Thymus (tissue), 11 donors: ENCODE results near the gene PLEK2. TPM values are rescaled to one million over a fixed set of nuclear protein-coding genes. Genes with fewer than 3 reads are reported as not detected.

Source experiments
- DNase-seq, 9 donors: peaks; one replicate each; pipeline ENCODE4 v3.0.0-alpha.2; 2013; ENCODE audit warnings: low spot score in 9 of 9, low read depth in 6 of 9, missing footprints in 1 of 9
- H3K27ac ChIP-seq, 2 donors: one replicate each; pipeline ENCODE4 v1.5.1; 2013; ENCODE audit warnings: control low read depth in 1 of 2, low read depth in 1 of 2, low read length in 1 of 2, mild to moderate bottlenecking in 1 of 2, moderate library complexity in 1 of 2
- H3K27me3 ChIP-seq, 2 donors: one replicate each; pipeline ENCODE4 v1.5.1; 2013; ENCODE audit warnings: low read length in 1 of 2; ENCODE audit not compliant: control insufficient read depth in 2 of 2, insufficient read depth in 1 of 2
- H3K36me3 ChIP-seq, 2 donors: one replicate each; pipeline ENCODE4 v1.5.1; 2013; ENCODE audit warnings: low read length in 1 of 2, mild to moderate bottlenecking in 1 of 2, moderate library complexity in 1 of 2; ENCODE audit not compliant: control insufficient read depth in 2 of 2, insufficient read depth in 2 of 2
- H3K4me1 ChIP-seq, 2 donors: one replicate each; pipeline ENCODE4 v1.5.1; 2013; ENCODE audit warnings: low read length in 2 of 2; ENCODE audit not compliant: control insufficient read depth in 2 of 2, insufficient read depth in 2 of 2
- H3K4me3 ChIP-seq, 2 donors: one replicate each; pipeline ENCODE4 v1.5.1; 2013; ENCODE audit warnings: low read length in 2 of 2, control low read depth in 1 of 2, mild to moderate bottlenecking in 1 of 2
- H3K9me3 ChIP-seq, 2 donors: one replicate each; pipeline ENCODE4 v1.5.1; 2013; ENCODE audit warnings: low read length in 1 of 2, mild to moderate bottlenecking in 1 of 2; ENCODE audit not compliant: control insufficient read depth in 2 of 2, insufficient read depth in 1 of 2
- WGBS: extraction: QIAGEN DNeasy Blood & Tissue Kit; methylation state at CpG from one replicate; pipeline ENCODE4 v1.1.7; 2013; 5-methylcytosine and 5-hydroxymethylcytosine counted together
- polyA plus RNA-seq: library from polyadenylated mRNA; stranded (reverse); fragments of 200-250 nt; gene quantifications from one replicate; pipeline ENCODE4 v1.2.3, GENCODE V29; 2013
- total RNA-seq: library from RNA; stranded (reverse); fragments of 120-200 nt; gene quantifications from one replicate; pipeline ENCODE4 v1.2.4, GENCODE V29; 2013
- donor health status: healthy.

PLEK2 gene
- total and polyA plus RNA-seq, 2 donors = 22.0 to 34.0 TPM

DNA sequence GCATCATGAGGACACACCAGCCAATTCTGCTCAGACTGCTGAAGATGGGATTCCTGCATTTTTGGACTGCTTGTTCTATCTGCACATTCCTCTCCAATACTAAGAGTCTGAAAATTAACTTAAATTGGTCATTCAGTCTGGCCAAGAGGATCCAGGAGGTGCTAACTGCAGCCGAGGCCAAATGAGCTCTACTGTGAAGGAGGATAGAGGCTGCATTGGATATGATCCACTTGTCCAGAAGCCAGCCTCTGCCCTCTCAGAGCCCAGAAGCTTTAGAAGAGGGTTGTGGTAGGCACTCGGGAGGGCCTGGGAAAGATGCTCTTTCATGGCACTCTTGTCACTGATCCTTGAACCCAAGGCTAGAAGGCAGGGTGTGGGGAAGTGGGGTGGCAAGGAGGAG lies 37.1 kb upstream of the PLEK2 start:
- H3K27me3 ChIP-seq = no peaks in the 10 kb centered on the region
- no peak overlapping the region for H3K4me3 ChIP-seq
- no peaks in the 10 kb centered on the region for H3K4me1 ChIP-seq
- DNase-seq = no peak
- H3K9me3 ChIP-seq = peaks cover 0 to 6% of the 10 kb centered on the region in 2 donors
- H3K27ac ChIP-seq = no peak overlapping the region
- over 99% methylated on average over 2 of the region's 2 CpGs for WGBS
- H3K36me3 ChIP-seq = no peaks in the 10 kb centered on the region

DNA sequence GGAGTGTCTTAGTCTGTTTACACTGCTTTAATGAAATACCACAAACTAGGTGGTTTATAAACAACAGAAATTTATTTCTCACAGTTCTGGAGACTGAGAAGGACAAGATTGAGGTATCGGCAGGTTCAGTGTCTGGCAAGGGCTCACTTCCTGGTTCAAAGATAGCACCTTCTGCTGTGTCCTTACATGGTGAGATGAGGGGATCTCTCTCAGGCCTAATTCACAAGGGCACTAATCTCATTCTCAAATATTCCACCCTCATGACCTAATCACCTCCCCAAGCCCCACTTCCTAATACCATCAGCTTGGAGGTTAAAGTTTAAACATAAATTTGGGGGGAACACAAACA lies 35.0 kb upstream of the PLEK2 start:
- peaks cover 0 to 6% of the 10 kb centered on the region in 2 donors for H3K9me3 ChIP-seq
- 92% methylated on average over 1 of the region's 1 CpG for WGBS
- H3K4me1 ChIP-seq = no peaks in the 10 kb centered on the region
- H3K4me3 ChIP-seq = no peak overlapping the region
- no peak overlapping the region for H3K27ac ChIP-seq
- DNase-seq = no peak
- no peaks in the 10 kb centered on the region for H3K36me3 ChIP-seq
- no peaks in the 10 kb centered on the region for H3K27me3 ChIP-seq

DNA sequence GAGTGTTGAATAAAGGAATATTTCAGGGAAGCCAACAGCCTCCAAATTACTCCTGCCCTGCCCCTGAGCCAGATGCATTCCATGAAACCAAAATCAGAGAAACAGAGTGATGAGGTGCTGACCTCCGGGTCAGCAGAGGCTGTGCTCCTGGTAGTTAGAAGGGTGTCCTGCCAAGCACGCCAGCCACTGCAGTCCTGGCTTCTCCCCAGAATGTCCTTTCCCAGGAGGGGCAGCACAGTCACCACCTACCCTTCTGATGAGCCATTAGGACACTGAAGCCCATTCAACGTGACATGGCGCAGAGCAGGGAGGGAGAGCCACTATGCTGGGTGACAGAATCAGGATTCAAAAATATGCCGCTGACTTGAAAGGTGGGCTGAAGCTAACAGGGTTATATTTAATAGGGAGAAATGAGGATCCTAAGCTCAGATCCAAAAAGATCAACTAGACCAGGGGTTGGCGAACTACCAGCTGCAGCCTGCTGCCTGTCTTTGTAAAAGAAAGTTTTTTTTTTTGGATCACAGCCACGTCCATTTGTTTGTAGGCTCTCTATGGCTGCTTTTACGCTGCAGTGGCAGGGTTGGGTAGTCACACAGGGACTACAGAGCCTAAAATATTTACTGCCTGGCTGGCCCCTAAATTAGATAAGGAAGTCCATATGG lies 34.5 kb upstream of the PLEK2 start:
- Histone ChIP-seq H3K36me3 (no peaks in the 10 kb centered on the region), H3K4me1 (no peaks in the 10 kb centered on the region), H3K4me3 (no peak overlapping the region), H3K27ac (no peak overlapping the region), H3K9me3 (peaks cover 0 to 6% of the 10 kb centered on the region in 2 donors), H3K27me3 (no peaks in the 10 kb centered on the region)
- WGBS = 88% methylated on average over 8 of the region's 8 CpGs
- no peak for DNase-seq

GRCh38 chr14:67444395-67444794 lies 32.4 kb upstream of the PLEK2 start:
- no peak for DNase-seq
- no peak overlapping the region for H3K27ac ChIP-seq
- no peak overlapping the region for H3K4me3 ChIP-seq
- no peaks in the 10 kb centered on the region for H3K36me3 ChIP-seq
- H3K4me1 ChIP-seq = no peaks in the 10 kb centered on the region
- no peaks in the 10 kb centered on the region for H3K9me3 ChIP-seq
- H3K27me3 ChIP-seq = no peaks in the 10 kb centered on the region
- 95% methylated on average over 3 of the region's 3 CpGs for WGBS

- no peak overlapping the region for H3K4me3 ChIP-seq
- DNase-seq = no peak
- no peaks in the 10 kb centered on the region for H3K9me3 ChIP-seq
- 87% methylated on average over 8 of the region's 8 CpGs for WGBS
- no peaks in the 10 kb centered on the region for H3K36me3 ChIP-seq
- H3K4me1 ChIP-seq = no peaks in the 10 kb centered on the region
- H3K27me3 ChIP-seq = peaks cover 0 to 11% of the 10 kb centered on the region in 2 donors
- H3K27ac ChIP-seq = no peak overlapping the region
These were observed 30.4 kb upstream of the PLEK2 start for GRCh38 chr14:67442139-67442906.

GRCh38 chr14:67441672-67442071 lies 29.7 kb upstream of the PLEK2 start:
- Histone ChIP-seq H3K27me3 (peaks cover 0 to 14% of the 10 kb centered on the region in 2 donors), H3K4me3 (no peak overlapping the region), H3K27ac (no peak overlapping the region), H3K9me3 (no peaks in the 10 kb centered on the region), H3K36me3 (no peaks in the 10 kb centered on the region), H3K4me1 (no peaks in the 10 kb centered on the region)
- 99% methylated on average over 8 of the region's 8 CpGs for WGBS
- DNase-seq = no peak

DNA sequence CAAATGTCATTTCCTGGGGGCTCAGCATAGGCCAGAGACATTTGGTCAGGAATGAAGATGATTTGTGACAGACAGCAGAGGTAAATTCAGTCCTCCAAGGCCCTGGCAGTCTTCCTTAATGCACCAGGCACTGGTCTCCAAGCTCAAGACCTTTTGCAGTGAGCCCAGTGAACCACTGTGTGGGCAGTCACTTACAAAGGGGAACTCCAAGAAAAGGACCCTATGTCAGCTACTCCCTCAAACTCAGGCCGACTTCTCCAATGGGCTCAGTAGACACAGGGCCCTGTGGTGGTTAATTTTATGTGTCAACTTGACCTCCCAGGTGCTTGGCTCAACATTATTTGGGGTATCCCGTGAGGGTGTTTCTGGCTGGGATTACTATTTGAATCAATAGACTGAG lies 29.3 kb upstream of the PLEK2 start:
- Histone ChIP-seq H3K27ac (no peak overlapping the region), H3K9me3 (no peaks in the 10 kb centered on the region), H3K36me3 (no peaks in the 10 kb centered on the region), H3K4me1 (no peaks in the 10 kb centered on the region), H3K27me3 (peaks cover 0 to 18% of the 10 kb centered on the region in 2 donors), H3K4me3 (no peak overlapping the region)
- no peak for DNase-seq
- 97% methylated on average over 2 of the region's 2 CpGs for WGBS

DNA sequence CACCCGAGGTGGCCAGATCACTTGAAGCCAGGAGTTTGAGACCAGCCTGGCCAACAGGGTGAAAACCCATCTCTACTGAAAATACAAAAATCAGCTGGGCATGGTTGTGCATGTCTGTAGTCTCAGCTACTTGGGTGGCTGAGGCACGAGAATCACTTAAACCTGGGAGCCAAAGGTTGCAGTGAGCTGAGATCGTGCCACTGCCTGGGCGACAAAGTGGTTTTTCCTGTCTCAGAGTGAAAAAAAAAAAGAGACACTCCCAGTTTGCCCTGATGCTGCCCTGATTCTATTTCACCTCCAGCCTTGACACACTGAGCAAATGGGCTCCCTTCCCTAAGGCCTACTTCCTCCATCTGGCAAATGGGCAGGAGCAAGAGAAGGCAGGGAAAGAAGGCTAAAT lies 28.5 kb upstream of the PLEK2 start:
- DNase-seq = no peak
- no peak overlapping the region for H3K27ac ChIP-seq
- no peaks in the 10 kb centered on the region for H3K4me1 ChIP-seq
- H3K36me3 ChIP-seq = no peaks in the 10 kb centered on the region
- WGBS = 89% methylated on average over 4 of the region's 4 CpGs
- H3K4me3 ChIP-seq = no peak overlapping the region
- no peaks in the 10 kb centered on the region for H3K9me3 ChIP-seq
- H3K27me3 ChIP-seq = peaks cover 0 to 22% of the 10 kb centered on the region in 2 donors

DNA sequence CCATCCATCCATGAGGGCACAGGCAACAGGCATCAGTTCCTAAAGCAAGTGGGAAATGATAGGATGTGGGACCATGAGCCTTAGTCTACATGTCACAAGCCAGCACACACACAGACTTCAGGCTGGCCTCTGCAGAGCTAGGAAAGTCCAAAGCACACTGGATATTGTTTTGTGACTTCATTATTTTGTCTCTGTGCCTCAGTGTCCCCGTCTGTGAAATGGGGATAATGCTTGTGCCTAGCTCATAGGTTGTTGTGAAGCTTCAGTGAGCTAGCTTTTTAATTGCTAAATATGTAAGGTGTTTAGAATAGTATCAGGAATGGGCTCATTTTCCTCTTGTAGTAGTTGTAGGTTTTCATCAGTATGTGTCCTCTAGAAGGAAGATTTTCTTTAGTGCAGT lies 27.0 kb upstream of the PLEK2 start:
- DNase-seq = no peak

More for the DNA sequence above, 27.0 kb upstream of the PLEK2 start:
- Histone ChIP-seq H3K36me3 (no peaks in the 10 kb centered on the region), H3K4me3 (no peak overlapping the region), H3K9me3 (no peaks in the 10 kb centered on the region), H3K27me3 (peaks cover 0 to 22% of the 10 kb centered on the region in 2 donors), H3K4me1 (no peaks in the 10 kb centered on the region), H3K27ac (no peak overlapping the region)
- 97% methylated on average over 1 of the region's 1 CpG for WGBS
